HepG2 (cell line): ENCODE measurements around the gene ISLR2.

Source experiments
- ETS1 ChIP-seq: sonication (generic); formaldehyde crosslinking; IDR thresholded peaks from 2 replicates; pipeline ENCODE4 v1.4.0; 2020; ENCODE audit warnings: missing genetic modification reagents
- MAZ ChIP-seq, 2 experiments: sonication (generic) in 1 of 2; formaldehyde crosslinking in 1 of 2; IDR thresholded peaks; 2 replicates each; pipeline versions ENCODE4 v1.5.0 to v1.6.1; 2012 to 2020; ENCODE audit warnings: low read depth in 2 of 2, mild to moderate bottlenecking in 2 of 2, borderline replicate concordance in 1 of 2, improper control_type of control experiment in 1 of 2, low read length in 1 of 2, missing genetic modification reagents in 1 of 2, moderate library complexity in 1 of 2
- ZNF580 ChIP-seq: IDR thresholded peaks from 2 replicates; pipeline ENCODE4 v1.6.1; 2016; ENCODE audit warnings: low read depth, borderline replicate concordance
- TF ChIP-seq, protein P1 (sequence below): sonication (generic); formaldehyde crosslinking; IDR thresholded peaks from 2 replicates; pipeline ENCODE4 v1.5.0; 2020; ENCODE audit warnings: mild to moderate bottlenecking, missing genetic modification reagents, moderate library complexity

GRCh38 chr15:74178326-74179100, 48.1 kb downstream of the ISLR2 start:
- TF ChIP-seq ETS1 (CRISPR knock-in tag) (no peak), ZNF580 (CRISPR knock-in tag) (no peak), MAZ (IDR thresholded peaks at IDR 0.05; ENCODE audit: borderline replicate concordance, low read depth, low read length) (no peak), MAZ (CRISPR knock-in tag; IDR thresholded peaks at IDR 0.05; ENCODE audit: low read depth) (no peak)
- TF ChIP-seq, protein P1, sequence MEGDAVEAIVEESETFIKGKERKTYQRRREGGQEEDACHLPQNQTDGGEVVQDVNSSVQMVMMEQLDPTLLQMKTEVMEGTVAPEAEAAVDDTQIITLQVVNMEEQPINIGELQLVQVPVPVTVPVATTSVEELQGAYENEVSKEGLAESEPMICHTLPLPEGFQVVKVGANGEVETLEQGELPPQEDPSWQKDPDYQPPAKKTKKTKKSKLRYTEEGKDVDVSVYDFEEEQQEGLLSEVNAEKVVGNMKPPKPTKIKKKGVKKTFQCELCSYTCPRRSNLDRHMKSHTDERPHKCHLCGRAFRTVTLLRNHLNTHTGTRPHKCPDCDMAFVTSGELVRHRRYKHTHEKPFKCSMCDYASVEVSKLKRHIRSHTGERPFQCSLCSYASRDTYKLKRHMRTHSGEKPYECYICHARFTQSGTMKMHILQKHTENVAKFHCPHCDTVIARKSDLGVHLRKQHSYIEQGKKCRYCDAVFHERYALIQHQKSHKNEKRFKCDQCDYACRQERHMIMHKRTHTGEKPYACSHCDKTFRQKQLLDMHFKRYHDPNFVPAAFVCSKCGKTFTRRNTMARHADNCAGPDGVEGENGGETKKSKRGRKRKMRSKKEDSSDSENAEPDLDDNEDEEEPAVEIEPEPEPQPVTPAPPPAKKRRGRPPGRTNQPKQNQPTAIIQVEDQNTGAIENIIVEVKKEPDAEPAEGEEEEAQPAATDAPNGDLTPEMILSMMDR, result no peak
